Neuronal stem cell (in vitro differentiated cells): ENCODE results near the gene CACYBP.

Experiments used
- DNase-seq: peaks from one replicate; pipeline ENCODE4 v3.0.0-alpha.2; 2013; ENCODE audit warnings: low spot score
- H2AFZ ChIP-seq: one replicate; pipeline ENCODE4 v1.6.1; 2013; ENCODE audit warnings: mild to moderate bottlenecking, low read length, inconsistent platforms
- H2AK5ac ChIP-seq: 2 replicates; pipeline ENCODE4 v1.6.1; 2013; ENCODE audit warnings: low read depth, mild to moderate bottlenecking, inconsistent platforms, low read length, moderate library complexity, mixed read lengths
- H2BK120ac ChIP-seq: 2 replicates; pipeline ENCODE4 v1.6.1; 2013; ENCODE audit warnings: low read depth, mild to moderate bottlenecking, inconsistent platforms, low read length, moderate library complexity, mixed read lengths
- H2BK12ac ChIP-seq: one replicate; pipeline ENCODE4 v1.6.1; 2013; ENCODE audit warnings: low read length, inconsistent platforms
- H2BK15ac ChIP-seq: 2 replicates; pipeline ENCODE4 v1.6.1; 2013; ENCODE audit warnings: mild to moderate bottlenecking, low read length, inconsistent platforms, mixed read lengths
- H2BK5ac ChIP-seq: one replicate; pipeline ENCODE4 v1.6.1; 2013; ENCODE audit warnings: inconsistent platforms, mild to moderate bottlenecking, low read length, moderate library complexity
- H3K14ac ChIP-seq: one replicate; pipeline ENCODE4 v1.6.1; 2013; ENCODE audit warnings: low read length, inconsistent platforms
- H3K18ac ChIP-seq: 2 replicates; pipeline ENCODE4 v1.6.1; 2013; ENCODE audit warnings: low read length, inconsistent platforms
- H3K23ac ChIP-seq: 2 replicates; pipeline ENCODE4 v1.6.1; 2013; ENCODE audit warnings: low read depth, mild to moderate bottlenecking, mixed read lengths, low read length, inconsistent platforms; ENCODE audit not compliant: poor library complexity
- H3K27ac ChIP-seq: replicated peaks from 3 replicates; pipeline ENCODE4 v1.5.1; 2013; ENCODE audit warnings: low read length, inconsistent platforms
- H3K27me3 ChIP-seq, 3 experiments: 2 replicates each; pipeline ENCODE4 v1.6.1; 2013; ENCODE audit warnings: low read length in 3 of 3, mild to moderate bottlenecking in 2 of 3, inconsistent platforms in 1 of 3, low read depth in 1 of 3, mixed read lengths in 1 of 3, moderate library complexity in 1 of 3; ENCODE audit not compliant: control insufficient read depth in 3 of 3, insufficient read depth in 3 of 3
- H3K36me3 ChIP-seq, 2 donors: replicated peaks in 1 of 2; 2 replicates each; pipeline ENCODE4 v1.6.1; 2013; ENCODE audit warnings: low read length in 2 of 2; ENCODE audit not compliant: control insufficient read depth in 2 of 2, insufficient read depth in 2 of 2
- H3K4ac ChIP-seq: 2 replicates; pipeline ENCODE4 v1.6.1; 2013; ENCODE audit warnings: inconsistent platforms, mild to moderate bottlenecking, low read length, moderate library complexity
- H3K4me1 ChIP-seq, 2 donors: 1 replicate in 1 of 2; 2 replicates in 1 of 2; pipeline ENCODE4 v1.6.1; 2013; ENCODE audit warnings: low read length in 2 of 2, low read depth in 1 of 2; ENCODE audit not compliant: control insufficient read depth in 2 of 2, insufficient read depth in 1 of 2
- H3K4me2 ChIP-seq: one replicate; pipeline ENCODE4 v1.6.1; 2013; ENCODE audit warnings: mild to moderate bottlenecking, low read length, inconsistent platforms; ENCODE audit not compliant: insufficient read depth, poor library complexity, severe bottlenecking
- H3K4me3 ChIP-seq, 2 donors: 2 replicates each; pipeline ENCODE4 v1.5.1; 2013; ENCODE audit warnings: low read length in 2 of 2, mild to moderate bottlenecking in 2 of 2, inconsistent platforms in 1 of 2, moderate library complexity in 1 of 2
- H3K79me1 ChIP-seq: one replicate; pipeline ENCODE4 v1.6.1; 2013; ENCODE audit warnings: low read depth, mild to moderate bottlenecking, inconsistent platforms, low read length, moderate library complexity
- H3K9ac ChIP-seq: one replicate; pipeline ENCODE4 v1.6.1; 2013; ENCODE audit warnings: mild to moderate bottlenecking, low read depth, low read length, inconsistent platforms; ENCODE audit not compliant: poor library complexity
- H3K9me3 ChIP-seq, 2 donors: replicated peaks in 1 of 2; 2 replicates each; pipeline versions ENCODE3 to v1.6.1; 2013; ENCODE audit warnings: low read length in 2 of 2, mild to moderate bottlenecking in 2 of 2, inconsistent platforms in 1 of 2, low read depth in 1 of 2, mixed read lengths in 1 of 2, moderate library complexity in 1 of 2; ENCODE audit not compliant: control insufficient read depth in 2 of 2, insufficient read depth in 1 of 2
- H4K8ac ChIP-seq: one replicate; pipeline ENCODE4 v1.6.1; 2013; ENCODE audit warnings: low read depth, mild to moderate bottlenecking, inconsistent platforms, low read length, moderate library complexity
- H4K91ac ChIP-seq: one replicate; pipeline ENCODE4 v1.6.1; 2013; ENCODE audit warnings: low read length, low read depth, mild to moderate bottlenecking, inconsistent platforms; ENCODE audit not compliant: poor library complexity
- WGBS, 2 donors: extraction: QIAGEN DNeasy Blood & Tissue Kit; methylation state at CpG; one replicate each; pipeline ENCODE4 v1.1.7; 2013; ENCODE audit warnings: missing lambda C conversion rate in 2 of 2, mixed read lengths in 1 of 2; ENCODE audit not compliant: insufficient read length in 2 of 2, insufficient replicate concordance in 1 of 2; ENCODE audit errors: extremely low coverage in 2 of 2; 5-methylcytosine and 5-hydroxymethylcytosine counted together

Gene CACYBP

GRCh38 chr1:174958396-174958795 is 41.4 kb upstream of the CACYBP start:
- Histone ChIP-seq H3K4me2 (no peak overlapping the region), H2AFZ (no peak overlapping the region), H2BK120ac (no peak overlapping the region), H2BK15ac (no peak overlapping the region), H3K27me3 (no peaks in the 10 kb centered on the region), H2BK12ac (no peak overlapping the region), H3K9me3 (no peaks in the 10 kb centered on the region), H3K4me1 (peaks cover 2 to 7% of the 10 kb centered on the region in 2 donors), H3K18ac (no peak overlapping the region), H3K23ac (no peak overlapping the region), H3K4me3 (no peak overlapping the region), H2AK5ac (no peak overlapping the region), H4K91ac (no peak overlapping the region), H3K4ac (no peak overlapping the region), H3K27ac (no peak overlapping the region), H3K9ac (no peak overlapping the region), H4K8ac (no peak overlapping the region), H2BK5ac (no peak overlapping the region), H3K36me3 (no peaks in the 10 kb centered on the region), H3K79me1 (no peaks in the 10 kb centered on the region), H3K14ac (no peak overlapping the region)
- no CpG with 5 or more reads among the region's 1 CpG for WGBS, 2 donors
- no peak for DNase-seq

GRCh38 chr1:174960362-174960761 is 39.4 kb upstream of the CACYBP start:
- Histone ChIP-seq H3K9me3 (no peaks in the 10 kb centered on the region), H3K4me3 (no peak overlapping the region), H3K27ac (no peak overlapping the region), H3K14ac (no peak overlapping the region), H3K4ac (no peak overlapping the region), H2BK15ac (no peak overlapping the region), H3K4me2 (no peak overlapping the region), H3K9ac (no peak overlapping the region), H4K91ac (no peak overlapping the region), H2AK5ac (no peak overlapping the region), H3K4me1 (peaks cover 0 to under 1% of the 10 kb centered on the region in 2 donors), H3K18ac (no peak overlapping the region), H4K8ac (no peak overlapping the region), H2AFZ (no peak overlapping the region), H2BK5ac (no peak overlapping the region), H2BK120ac (no peak overlapping the region), H3K23ac (no peak overlapping the region), H3K36me3 (no peaks in the 10 kb centered on the region), H3K27me3 (no peaks in the 10 kb centered on the region), H3K79me1 (no peaks in the 10 kb centered on the region), H2BK12ac (no peak overlapping the region)
- WGBS, 2 donors, result no CpG with 5 or more reads among the region's 2 CpGs
- no peak for DNase-seq

GRCh38 chr1:174963529-174964125 is 36.1 kb upstream of the CACYBP start:
- Histone ChIP-seq H2BK120ac (no peak overlapping the region), H2AFZ (no peak overlapping the region), H3K9ac (no peak overlapping the region), H3K79me1 (no peaks in the 10 kb centered on the region), H3K4me2 (no peak overlapping the region), H3K27ac (no peak overlapping the region), H2BK15ac (no peak overlapping the region), H3K23ac (no peak overlapping the region), H2BK5ac (no peak overlapping the region), H4K8ac (no peak overlapping the region), H3K9me3 (no peaks in the 10 kb centered on the region), H4K91ac (no peak overlapping the region), H3K36me3 (no peaks in the 10 kb centered on the region), H3K18ac (no peak overlapping the region), H2AK5ac (no peak overlapping the region), H3K4ac (no peak overlapping the region), H3K4me1 (peaks cover 0 to 4% of the 10 kb centered on the region in 2 donors), H2BK12ac (no peak overlapping the region), H3K14ac (no peak overlapping the region), H3K4me3 (no peak overlapping the region), H3K27me3 (no peaks in the 10 kb centered on the region)
- no peak for DNase-seq
- no CpG with 5 or more reads among the region's 2 CpGs for WGBS, 2 donors

DNA sequence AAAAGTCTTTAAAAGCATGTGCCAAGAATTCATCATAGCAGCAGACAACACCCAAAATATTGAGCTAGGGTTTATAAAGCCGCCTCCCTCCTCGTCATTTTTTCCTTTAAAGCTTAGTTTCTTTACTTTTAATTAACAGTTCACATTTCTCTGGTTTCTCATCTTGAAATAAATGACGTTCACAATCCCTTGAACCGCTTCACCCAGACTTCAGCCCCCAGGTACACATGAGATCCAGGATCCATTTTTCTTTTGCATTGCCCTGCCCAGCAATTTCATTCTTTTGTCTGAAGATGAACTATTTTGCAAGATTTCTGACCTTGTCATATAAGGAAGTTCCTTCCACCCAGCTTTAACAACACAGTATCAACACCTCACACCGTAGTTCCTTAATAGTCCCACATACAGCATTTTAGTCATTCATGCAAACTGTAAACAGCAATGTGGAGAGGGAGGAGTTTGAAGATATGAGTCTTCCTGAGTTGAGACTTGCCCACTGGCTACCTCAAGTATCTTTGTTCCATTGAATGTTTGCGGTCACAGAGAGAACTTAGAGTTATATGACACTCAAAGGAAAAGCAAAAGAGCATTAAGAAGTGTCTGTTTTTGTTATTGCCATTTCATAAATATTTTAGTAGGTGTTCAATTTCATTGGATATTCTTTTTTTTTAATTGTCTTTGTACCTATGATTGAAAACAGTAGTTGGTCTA is 35.3 kb upstream of the CACYBP start:
- Histone ChIP-seq H3K27me3 (no peaks in the 10 kb centered on the region), H2AFZ (no peak overlapping the region), H3K4me3 (no peak overlapping the region), H4K91ac (no peak overlapping the region), H2BK12ac (no peak overlapping the region), H3K14ac (no peak overlapping the region), H3K18ac (no peak overlapping the region), H3K9me3 (no peaks in the 10 kb centered on the region), H3K27ac (no peak overlapping the region), H3K4me2 (no peak overlapping the region), H3K79me1 (no peaks in the 10 kb centered on the region), H3K23ac (no peak overlapping the region), H2BK5ac (no peak overlapping the region), H3K36me3 (no peaks in the 10 kb centered on the region), H3K4me1 (peaks cover 2 to 4% of the 10 kb centered on the region in 2 donors), H3K9ac (no peak overlapping the region), H2BK120ac (no peak overlapping the region), H3K4ac (no peak overlapping the region), H2AK5ac (no peak overlapping the region), H2BK15ac (no peak overlapping the region), H4K8ac (no peak overlapping the region)
- no peak for DNase-seq
- WGBS, 2 donors, result no CpG with 5 or more reads among the region's 6 CpGs
